ENCODE data around the gene PAQR5. TPM values are rescaled to one million over a fixed set of nuclear protein-coding genes. Genes with fewer than 3 reads are reported as not detected.
A peak's percentile ranks its signal among the peaks of the same experiment; 100 is the strongest.

The PAQR5 gene
- total RNA-seq, 2 donors from 2014 or later: 36.3 to 71.1 TPM

GRCh38 chr15:69302929-69303328 lies 4.2 kb downstream of the PAQR5 start:
- no peak for DNase-seq
- Histone ChIP-seq H3K27me3 (no peaks in the 10 kb centered on the region), H3K4me1 (no peaks in the 10 kb centered on the region), H3K4me3 (no peak overlapping the region), H3K27ac (no peak overlapping the region), H3K36me3 (no peaks in the 10 kb centered on the region), H3K9ac (ENCODE audit: low read depth in 2 of 2, low read length in 2 of 2) (no peak overlapping the region), H3K9me3 (no peaks in the 10 kb centered on the region)
- TF ChIP-seq, protein P1, sequence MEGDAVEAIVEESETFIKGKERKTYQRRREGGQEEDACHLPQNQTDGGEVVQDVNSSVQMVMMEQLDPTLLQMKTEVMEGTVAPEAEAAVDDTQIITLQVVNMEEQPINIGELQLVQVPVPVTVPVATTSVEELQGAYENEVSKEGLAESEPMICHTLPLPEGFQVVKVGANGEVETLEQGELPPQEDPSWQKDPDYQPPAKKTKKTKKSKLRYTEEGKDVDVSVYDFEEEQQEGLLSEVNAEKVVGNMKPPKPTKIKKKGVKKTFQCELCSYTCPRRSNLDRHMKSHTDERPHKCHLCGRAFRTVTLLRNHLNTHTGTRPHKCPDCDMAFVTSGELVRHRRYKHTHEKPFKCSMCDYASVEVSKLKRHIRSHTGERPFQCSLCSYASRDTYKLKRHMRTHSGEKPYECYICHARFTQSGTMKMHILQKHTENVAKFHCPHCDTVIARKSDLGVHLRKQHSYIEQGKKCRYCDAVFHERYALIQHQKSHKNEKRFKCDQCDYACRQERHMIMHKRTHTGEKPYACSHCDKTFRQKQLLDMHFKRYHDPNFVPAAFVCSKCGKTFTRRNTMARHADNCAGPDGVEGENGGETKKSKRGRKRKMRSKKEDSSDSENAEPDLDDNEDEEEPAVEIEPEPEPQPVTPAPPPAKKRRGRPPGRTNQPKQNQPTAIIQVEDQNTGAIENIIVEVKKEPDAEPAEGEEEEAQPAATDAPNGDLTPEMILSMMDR (IDR thresholded peaks at IDR 0.05): no peak
- intact Hi-C loops (cut with DNase I): no loop called here

DNA sequence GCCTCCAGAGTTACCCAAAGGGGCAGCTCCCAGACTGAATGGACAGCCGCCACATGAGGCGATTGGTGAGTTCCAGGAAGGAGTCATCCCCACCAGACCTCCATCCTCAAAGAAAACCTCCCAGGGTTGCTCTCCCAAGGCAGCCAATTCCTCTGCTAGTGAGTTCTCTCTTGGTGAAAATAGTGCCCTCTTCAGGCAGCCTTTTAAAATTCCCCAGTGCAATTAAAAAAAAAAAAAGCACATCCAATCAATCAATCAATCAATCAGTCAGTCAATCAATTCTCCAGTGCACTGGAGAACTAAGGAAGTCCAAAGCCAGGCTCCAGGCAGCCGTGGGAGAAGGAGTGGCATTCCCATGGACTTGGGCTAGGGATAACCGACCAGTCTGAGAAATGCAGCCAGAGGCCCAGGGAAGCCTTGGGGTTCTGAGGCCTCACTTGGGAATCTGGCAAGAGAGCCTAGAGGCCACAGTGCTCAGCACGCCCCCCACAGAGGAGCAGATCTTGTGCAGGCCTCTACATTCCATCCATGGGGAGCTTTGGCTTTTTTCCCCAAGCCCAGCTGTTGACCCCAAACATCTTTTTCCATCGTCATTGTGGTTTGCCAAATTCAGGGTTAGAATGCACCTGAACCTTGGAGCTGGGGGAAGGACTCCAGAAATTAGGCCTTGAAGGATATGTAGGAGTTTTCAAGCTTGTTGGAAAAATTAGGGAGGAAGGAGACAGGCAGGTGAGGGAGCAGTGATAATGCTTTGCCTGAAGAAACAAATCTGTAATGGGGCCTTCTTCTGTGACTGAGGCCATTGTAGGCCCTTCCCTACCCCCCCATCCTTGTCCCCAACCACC lies 4.8 kb downstream of the PAQR5 start:
- no peak for DNase-seq
- H3K27me3 ChIP-seq: no peaks in the 10 kb centered on the region
- no peaks in the 10 kb centered on the region for H3K36me3 ChIP-seq
- H3K4me3 ChIP-seq: no peak overlapping the region
- no peaks in the 10 kb centered on the region for H3K9me3 ChIP-seq
- H3K9ac ChIP-seq (ENCODE audit: low read depth in 2 of 2, low read length in 2 of 2): no peak overlapping the region
- H3K4me1 ChIP-seq: no peaks in the 10 kb centered on the region
- intact Hi-C loops (cut with DNase I): no loop called here
- H3K27ac ChIP-seq: peak overlapping the region; percentile 55
- TF ChIP-seq, protein P1 (IDR thresholded peaks at IDR 0.05): no peak

DNA sequence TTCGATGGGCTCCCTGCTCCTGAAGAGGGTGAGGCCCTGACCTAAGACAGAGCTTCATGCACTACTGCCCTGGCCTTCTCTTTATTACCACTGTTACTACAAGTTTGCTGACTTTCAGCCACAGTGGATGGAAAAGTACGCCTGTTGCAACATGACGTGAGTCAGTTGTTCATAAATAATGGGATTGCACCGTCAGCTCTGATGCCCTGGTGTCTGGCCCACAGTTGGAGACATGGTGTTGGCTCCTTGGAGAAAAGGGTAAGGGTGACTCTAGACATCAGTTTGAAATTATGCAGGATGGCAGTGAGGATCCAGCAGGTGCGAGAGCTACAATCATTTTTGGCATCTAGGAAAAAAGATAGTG lies 5.5 kb downstream of the PAQR5 start:
- intact Hi-C loops (cut with DNase I): no loop called here
- Histone ChIP-seq H3K27me3 (no peaks in the 10 kb centered on the region), H3K36me3 (no peaks in the 10 kb centered on the region), H3K4me1 (no peaks in the 10 kb centered on the region), H3K27ac (peak overlapping the region; percentile 55), H3K9ac (ENCODE audit: low read depth in 2 of 2, low read length in 2 of 2) (no peak overlapping the region), H3K9me3 (no peaks in the 10 kb centered on the region), H3K4me3 (no peak overlapping the region)
- no peak for DNase-seq
- TF ChIP-seq, protein P1 (IDR thresholded peaks at IDR 0.05): no peak

- Histone ChIP-seq H3K4me1 (no peaks in the 10 kb centered on the region), H3K36me3 (no peaks in the 10 kb centered on the region), H3K4me3 (no peak overlapping the region), H3K9me3 (no peaks in the 10 kb centered on the region), H3K9ac (ENCODE audit: low read depth in 2 of 2, low read length in 2 of 2) (peak overlapping the region in 1 of 2 donors; percentile 43), H3K27me3 (no peaks in the 10 kb centered on the region), H3K27ac (peak overlapping the region; percentile 55)
- peak; percentile 67 for DNase-seq
- TF ChIP-seq, protein P1 (IDR thresholded peaks at IDR 0.05): no peak
- intact Hi-C loops (cut with DNase I): no loop called here
Measured at GRCh38 chr15:69305204-69305931, 6.7 kb downstream of the PAQR5 start.

DNA sequence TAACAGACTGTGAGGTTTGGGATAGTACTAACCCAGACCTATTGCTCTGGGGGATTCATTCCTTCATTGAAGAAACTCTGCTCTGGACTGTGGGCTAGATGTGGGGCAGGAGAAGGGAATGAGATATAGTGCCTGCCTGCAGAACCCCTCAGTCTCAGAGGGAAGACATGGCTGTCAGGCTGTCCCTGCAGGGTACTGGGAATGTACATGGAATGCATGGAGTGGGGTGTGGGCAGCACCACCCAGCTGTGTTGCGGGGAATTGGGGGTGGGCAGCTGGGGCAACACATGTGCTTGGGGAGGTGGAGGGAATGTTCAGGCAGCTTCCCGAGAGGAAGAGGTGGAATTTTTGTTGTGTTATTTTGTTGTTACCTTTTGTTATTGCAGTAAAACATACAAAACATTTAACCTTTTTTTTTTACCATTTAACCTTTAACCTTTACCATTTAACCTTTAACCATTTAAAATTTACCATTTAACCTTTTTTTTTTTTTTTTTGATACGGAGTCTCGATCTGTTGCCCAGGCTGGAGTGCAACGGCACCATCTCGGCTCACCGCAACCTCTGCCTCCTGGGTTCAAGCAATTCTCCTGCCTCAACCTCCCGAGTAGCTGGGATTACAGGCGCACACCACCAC lies 7.3 kb downstream of the PAQR5 start:
- TF ChIP-seq, protein P1 (IDR thresholded peaks at IDR 0.05): no peak
- H3K9me3 ChIP-seq: no peaks in the 10 kb centered on the region
- no peaks in the 10 kb centered on the region for H3K27me3 ChIP-seq
- no peaks in the 10 kb centered on the region for H3K36me3 ChIP-seq
- intact Hi-C loops (cut with DNase I): no loop called here
- peak overlapping the region; percentile 55 for H3K27ac ChIP-seq
- DNase-seq: no peak
- H3K4me1 ChIP-seq: no peaks in the 10 kb centered on the region
- H3K9ac ChIP-seq (ENCODE audit: low read depth in 2 of 2, low read length in 2 of 2): peak overlapping the region; percentile 39 to 43
- no peak overlapping the region for H3K4me3 ChIP-seq

Measured in colonic mucosa (tissue), 4 donors.